ENCODE data around the gene KIF3B. TPM values are rescaled to one million over a fixed set of nuclear protein-coding genes. Genes with fewer than 3 reads are reported as not detected.

The KIF3B gene
- total and polyA plus RNA-seq, 10 of the 15 experiments (the other 5 are each of a cell fraction or from before 2014, with no cell fraction given), result 7.4 to 37.3 (median 25.9) TPM

- in situ Hi-C loops (cut with MboI) (no loop called here), intact Hi-C loops (cut with micrococcal nuclease; ENCODE audit: unreplicated experiment) (loop anchor here (5.0 kb wide), 1 partner anchor 322 kb away; no protein-coding TSS in a partner anchor)
- H3K36me3 ChIP-seq (ENCODE audit: control insufficient read depth in 2 of 2, insufficient read depth in 2 of 2, low read length in 1 of 2), result peaks cover 10 to 28% of the 10 kb centered on the region in 2 experiments
- ChIA-PET RAD21 (ENCODE audit: unreplicated experiment) (no interaction called here), SMC1A (ENCODE audit: uncharacterized antibody, unreplicated experiment) (no interaction called here), POLR2A (no interaction called here), CTCF (no interaction called here)
- BruUV-seq (replicated peaks), result no TSS peak
- H3K4me3 ChIP-seq, result no peak overlapping the region
- DNase-seq (ENCODE audit: low read depth, low spot score), result no peak
- H3K4me2 ChIP-seq (ENCODE audit: control insufficient read depth, insufficient read depth), result no peak overlapping the region
- TF ChIP-seq RAD21 (IDR thresholded peaks at IDR 0.05; ENCODE audit: insufficient read depth, low read depth, low read length) (no peak), ZNF687 (IDR thresholded peaks at IDR 0.05) (no peak), HDAC2 (IDR thresholded peaks at IDR 0.05) (no peak)
- H3K9me3 ChIP-seq (replicated peaks; ENCODE audit: control insufficient read depth, insufficient read depth, low read length), result no peaks in the 10 kb centered on the region
- 96% methylated on average over 1 of the region's 1 CpG for WGBS (ENCODE audit: insufficient coverage, insufficient replicate concordance, low lambda C conversion rate, missing lambda C conversion rate)
- no peak overlapping the region for H2AFZ ChIP-seq (ENCODE audit: control insufficient read depth, low read depth, low read length)
- H3K4me1 ChIP-seq (ENCODE audit: control insufficient read depth, insufficient read depth, low read length), result peaks cover 44% of the 10 kb centered on the region
- no peak overlapping the region for H3K9ac ChIP-seq (ENCODE audit: control insufficient read depth, insufficient read depth, low read length)
- H4K20me1 ChIP-seq (ENCODE audit: control insufficient read depth, insufficient read depth), result no peaks in the 10 kb centered on the region
- H3K79me2 ChIP-seq (ENCODE audit: control insufficient read depth, insufficient read depth, low read length), result no peaks in the 10 kb centered on the region
- H3K27ac ChIP-seq (ENCODE audit: control insufficient read depth, insufficient read depth), result no peak overlapping the region
- no peak for FAIRE-seq
- ATAC-seq, result no peak
- no peaks in the 10 kb centered on the region for H3K27me3 ChIP-seq (replicated peaks in 1 of 2; ENCODE audit: control insufficient read depth in 2 of 2, insufficient read depth in 2 of 2, low read length in 1 of 2)
Observed at GRCh38 chr20:32330555-32330897, 53.1 kb downstream of the KIF3B start.
